CD4-positive, alpha-beta T cell (primary cell): Measurements from ENCODE around the gene CDC25A. TPM values are rescaled to one million over a fixed set of nuclear protein-coding genes. Genes with fewer than 3 reads are reported as not detected.
"Not testable (repeated sequence)": the region's sequence is repeated elsewhere in the genome, so short reads cannot be mapped to it uniquely, and the experiment has no call there.

Experiments used
- ATAC-seq: fragments of 200-7000 bp; cut with Tn5 transposase; one replicate; pipeline ENCODE4 v1.10.0; 2022; ENCODE audit warnings: mild to moderate bottlenecking; ENCODE audit not compliant: poor library complexity
- CTCF ChIA-PET: fragments of 350-600 bp; sonication (Branson Sonifier 250); formaldehyde crosslinking; loops from one replicate; lab custom pipeline; 2021; ENCODE audit warnings: antibody characterized with exemption, inconsistent platforms; lab: Charles Lee
- POLR2A ChIA-PET: fragments of 350-600 bp; sonication (Branson Sonifier 250); formaldehyde crosslinking; loops from one replicate; lab custom pipeline; 2021; ENCODE audit warnings: antibody characterized with exemption, inconsistent platforms; lab: Charles Lee
- DNase-seq, 14 experiments: peaks; one replicate each; pipeline ENCODE4 v3.0.0-alpha.2; 2013 to 2020; ENCODE audit warnings: mixed read lengths in 2 of 14
- H3K27ac ChIP-seq, 2 donors: one replicate each; pipeline versions ENCODE4 v1.5.1 to v1.7.0; 2013; ENCODE audit warnings: low read length in 2 of 2, low read depth in 1 of 2, mild to moderate bottlenecking in 1 of 2
- H3K27me3 ChIP-seq, 2 experiments: 1 replicate in 1 of 2; 2 replicates in 1 of 2; pipeline versions ENCODE4 v1.6.1 to v1.7.0; 2013; ENCODE audit warnings: low read length in 2 of 2, control low read depth in 1 of 2, mild to moderate bottlenecking in 1 of 2, moderate library complexity in 1 of 2; ENCODE audit not compliant: insufficient read depth in 2 of 2, control insufficient read depth in 1 of 2
- H3K36me3 ChIP-seq: one replicate; pipeline ENCODE4 v1.6.1; 2013; ENCODE audit warnings: low read length, control low read depth; ENCODE audit not compliant: insufficient read depth
- H3K4me1 ChIP-seq: one replicate; pipeline ENCODE4 v1.6.1; 2013; ENCODE audit warnings: low read length, control low read depth; ENCODE audit not compliant: insufficient read depth
- H3K4me3 ChIP-seq: one replicate; pipeline ENCODE4 v1.5.1; 2013; ENCODE audit warnings: mild to moderate bottlenecking, low read length, moderate library complexity
- H3K9me3 ChIP-seq, 2 experiments: 1 replicate in 1 of 2; 2 replicates in 1 of 2; pipeline versions ENCODE4 v1.6.1 to v1.7.0; 2013; ENCODE audit warnings: low read length in 2 of 2, mild to moderate bottlenecking in 2 of 2, control low read depth in 1 of 2, moderate library complexity in 1 of 2; ENCODE audit not compliant: control insufficient read depth in 1 of 2, insufficient read depth in 1 of 2
- H3K27ac Mint-ChIP-seq: one replicate; pipeline ENCODE4 v1.8.0; 2020; ENCODE audit warnings: mixed read lengths
- H3K27me3 Mint-ChIP-seq: one replicate; pipeline ENCODE4 v1.8.0; 2021; ENCODE audit warnings: mixed read lengths
- H3K36me3 Mint-ChIP-seq: one replicate; pipeline ENCODE4 v1.8.0; 2021; ENCODE audit warnings: low read depth, mixed read lengths
- H3K4me1 Mint-ChIP-seq: one replicate; pipeline ENCODE4 v1.8.0; 2021; ENCODE audit warnings: low read depth, mixed read lengths
- H3K4me3 Mint-ChIP-seq: one replicate; pipeline ENCODE4 v1.8.0; 2020; ENCODE audit warnings: mild to moderate bottlenecking, mixed read lengths
- H3K9me3 Mint-ChIP-seq: one replicate; pipeline ENCODE4 v1.8.0; 2020; ENCODE audit warnings: mixed read lengths
- intact Hi-C, 2 experiments: fragments of 100-400 bp; cut with DNase I in 1 of 2; cut with micrococcal nuclease in 1 of 2; formaldehyde crosslinking; loops; one replicate each; pipeline versions ENCODE4 v1.15.1 to v1.9.0; 2023 to 2025; cut with DNase I, micrococcal nuclease
- total RNA-seq, 174 experiments: library from RNA in 2 of 174; stranded (reverse) in 2 of 174; gene quantifications; one replicate each; pipeline ENCODE4 v1.2.3 and lab custom pipeline; 2021 to 2026
- TF ChIP-seq, protein P1 (sequence below): fragments of 200-600 bp; IDR thresholded peaks from one replicate; pipeline ENCODE4 v1.8.0; 2022; ENCODE audit warnings: antibody characterized with exemption, mild to moderate bottlenecking

Gene CDC25A
- total RNA-seq, 2 experiments from 2014 or later = 0.14 TPM; not detected in 1

DNA sequence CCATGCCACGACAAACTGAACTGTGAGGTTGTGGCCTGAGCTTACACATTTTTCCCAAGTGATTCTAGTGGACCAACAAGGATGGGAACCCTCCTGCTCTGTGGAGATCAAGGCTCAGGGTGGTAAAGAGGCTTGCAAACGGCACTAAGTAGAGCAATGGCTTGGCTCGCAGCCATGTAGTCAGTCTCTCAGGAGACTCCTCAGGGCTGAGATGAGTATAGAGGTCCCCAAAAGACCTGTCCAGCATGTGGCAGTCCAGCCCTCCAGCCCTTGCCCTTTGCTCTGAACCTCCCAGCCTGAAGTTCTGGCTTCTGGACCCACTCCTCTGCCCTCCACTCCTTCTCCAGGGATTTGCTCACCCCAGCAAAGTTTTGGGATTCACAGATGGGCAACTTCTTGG, 26.8 kb upstream of the CDC25A start:
- H3K4me1 ChIP-seq = no peaks in the 10 kb centered on the region
- H3K27me3 Mint-ChIP-seq = no peaks in the 10 kb centered on the region
- no peaks in the 10 kb centered on the region for H3K9me3 Mint-ChIP-seq
- intact Hi-C loops = no loop called here
- DNase-seq = no peak
- TF ChIP-seq, protein P1, sequence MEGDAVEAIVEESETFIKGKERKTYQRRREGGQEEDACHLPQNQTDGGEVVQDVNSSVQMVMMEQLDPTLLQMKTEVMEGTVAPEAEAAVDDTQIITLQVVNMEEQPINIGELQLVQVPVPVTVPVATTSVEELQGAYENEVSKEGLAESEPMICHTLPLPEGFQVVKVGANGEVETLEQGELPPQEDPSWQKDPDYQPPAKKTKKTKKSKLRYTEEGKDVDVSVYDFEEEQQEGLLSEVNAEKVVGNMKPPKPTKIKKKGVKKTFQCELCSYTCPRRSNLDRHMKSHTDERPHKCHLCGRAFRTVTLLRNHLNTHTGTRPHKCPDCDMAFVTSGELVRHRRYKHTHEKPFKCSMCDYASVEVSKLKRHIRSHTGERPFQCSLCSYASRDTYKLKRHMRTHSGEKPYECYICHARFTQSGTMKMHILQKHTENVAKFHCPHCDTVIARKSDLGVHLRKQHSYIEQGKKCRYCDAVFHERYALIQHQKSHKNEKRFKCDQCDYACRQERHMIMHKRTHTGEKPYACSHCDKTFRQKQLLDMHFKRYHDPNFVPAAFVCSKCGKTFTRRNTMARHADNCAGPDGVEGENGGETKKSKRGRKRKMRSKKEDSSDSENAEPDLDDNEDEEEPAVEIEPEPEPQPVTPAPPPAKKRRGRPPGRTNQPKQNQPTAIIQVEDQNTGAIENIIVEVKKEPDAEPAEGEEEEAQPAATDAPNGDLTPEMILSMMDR = no peak
- no peak overlapping the region for H3K4me3 Mint-ChIP-seq
- no peak overlapping the region for H3K27ac Mint-ChIP-seq
- no peak for ATAC-seq
- ChIA-PET CTCF (no interaction called here), POLR2A (no interaction called here)
- no peaks in the 10 kb centered on the region for H3K36me3 ChIP-seq
- H3K9me3 ChIP-seq = no peaks in the 10 kb centered on the region
- no peak overlapping the region for H3K4me3 ChIP-seq
- H3K36me3 Mint-ChIP-seq = no peaks in the 10 kb centered on the region
- H3K27ac ChIP-seq = no peak overlapping the region
- H3K4me1 Mint-ChIP-seq = no peaks in the 10 kb centered on the region
- no peaks in the 10 kb centered on the region for H3K27me3 ChIP-seq

DNA sequence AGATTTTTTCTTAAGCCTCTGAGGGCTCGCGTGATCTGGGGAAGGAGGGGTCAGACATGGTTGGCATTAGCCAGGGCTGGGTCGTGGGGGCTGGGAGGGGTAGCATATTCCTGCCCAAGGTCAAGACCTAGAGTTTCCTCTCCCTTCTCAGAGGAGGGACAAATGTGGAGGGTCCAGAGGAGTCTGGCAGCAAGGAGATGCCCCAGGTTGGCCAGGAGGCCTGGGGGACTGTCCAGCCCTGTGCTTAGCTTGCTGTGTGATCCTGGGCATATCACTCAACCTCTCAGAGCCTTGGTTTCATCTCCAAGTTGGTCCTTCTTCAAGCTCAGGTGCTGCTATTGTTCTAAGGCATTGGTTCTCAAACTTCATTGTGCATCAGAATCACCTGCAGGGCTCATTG, 26.0 kb upstream of the CDC25A start:
- intact Hi-C loops = no loop called here
- POLR2A ChIA-PET = no interaction called here

GRCh38 chr3:48211776-48212175, 23.6 kb upstream of the CDC25A start:
- H3K4me1 ChIP-seq, POLR2A ChIA-PET, H3K27ac Mint-ChIP-seq, H3K27me3 ChIP-seq, DNase-seq, H3K9me3 Mint-ChIP-seq, ATAC-seq, CTCF ChIA-PET, H3K9me3 ChIP-seq, intact Hi-C loops, H3K4me3 ChIP-seq, H3K27ac ChIP-seq, H3K4me3 Mint-ChIP-seq, H3K36me3 ChIP-seq, H3K27me3 Mint-ChIP-seq, H3K4me1 Mint-ChIP-seq, H3K36me3 Mint-ChIP-seq: not testable (repeated sequence)

More for the DNA sequence above, 26.0 kb upstream of the CDC25A start:
- CTCF ChIA-PET = no interaction called here
- H3K9me3 ChIP-seq = no peaks in the 10 kb centered on the region
- no peaks in the 10 kb centered on the region for H3K27me3 ChIP-seq
- H3K4me1 ChIP-seq = no peaks in the 10 kb centered on the region
- TF ChIP-seq, protein P1 = no peak
- H3K9me3 Mint-ChIP-seq = no peaks in the 10 kb centered on the region
- no peaks in the 10 kb centered on the region for H3K36me3 Mint-ChIP-seq
- H3K27ac Mint-ChIP-seq = no peak overlapping the region
- no peaks in the 10 kb centered on the region for H3K27me3 Mint-ChIP-seq
- no peak for DNase-seq
- no peak overlapping the region for H3K4me3 Mint-ChIP-seq
- no peak for ATAC-seq
- H3K4me1 Mint-ChIP-seq = no peaks in the 10 kb centered on the region
- H3K4me3 ChIP-seq = no peak overlapping the region
- no peak overlapping the region for H3K27ac ChIP-seq
- H3K36me3 ChIP-seq = no peaks in the 10 kb centered on the region

- H3K4me1 ChIP-seq, H3K36me3 ChIP-seq, H3K36me3 Mint-ChIP-seq, POLR2A ChIA-PET, CTCF ChIA-PET, H3K9me3 ChIP-seq, H3K9me3 Mint-ChIP-seq, ATAC-seq, H3K27me3 Mint-ChIP-seq, intact Hi-C loops, DNase-seq, H3K27ac ChIP-seq, H3K27me3 ChIP-seq, H3K4me3 ChIP-seq, H3K4me1 Mint-ChIP-seq, H3K4me3 Mint-ChIP-seq, H3K27ac Mint-ChIP-seq: not testable (repeated sequence)
Observed at GRCh38 chr3:48210534-48210933, 22.3 kb upstream of the CDC25A start.
